Measurements from ENCODE around the gene ALDH3B1. TPM values are rescaled to one million over a fixed set of nuclear protein-coding genes. Genes with fewer than 3 reads are reported as not detected.

ALDH3B1 gene
- polyA plus RNA-seq, 3 donors: 79.8 to 89.1 (median 86.7) TPM

DNA sequence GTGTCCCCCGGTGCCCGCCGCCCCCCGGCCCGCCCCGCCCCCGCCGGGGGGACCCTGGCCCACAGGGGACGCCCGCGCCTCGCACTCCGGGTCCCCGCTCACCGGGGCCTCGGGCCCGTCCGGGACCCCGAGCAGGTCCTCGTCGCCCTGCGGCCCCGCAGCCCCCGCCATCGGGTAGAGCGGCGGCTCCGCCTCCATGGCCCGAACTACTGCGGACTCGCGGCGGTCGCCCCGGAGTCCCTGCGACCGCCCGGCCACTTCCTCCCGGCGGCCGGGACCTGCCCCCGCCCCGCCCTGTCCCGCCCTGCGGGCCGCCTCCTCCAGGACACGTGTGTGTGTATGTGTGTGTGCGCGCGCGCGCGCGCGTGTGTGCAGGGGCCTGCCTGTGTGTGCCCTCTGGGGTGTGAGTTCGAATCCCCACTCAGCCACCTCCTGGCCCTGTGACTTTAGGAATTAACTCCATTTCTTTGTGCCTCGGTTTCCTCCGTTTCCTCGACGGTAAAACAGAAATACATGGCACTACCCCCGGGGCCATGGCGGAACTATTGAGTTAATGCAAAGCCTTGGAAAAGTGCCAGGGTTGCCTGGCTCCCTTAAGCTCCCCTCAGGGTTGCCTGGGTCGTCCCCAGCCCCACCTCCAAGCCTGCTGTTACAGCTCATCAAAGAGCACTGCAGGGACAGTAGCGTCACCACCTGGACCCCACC is 6.1 kb upstream of the ALDH3B1 start, which contains the start of gene UNC93B1:
Gene UNC93B1 (minus strand): TSS at position 252 of the 705 bp plus-strand sequence. CDS start 54 bp downstream, at position 198.
- TF ChIP-seq, protein P1, sequence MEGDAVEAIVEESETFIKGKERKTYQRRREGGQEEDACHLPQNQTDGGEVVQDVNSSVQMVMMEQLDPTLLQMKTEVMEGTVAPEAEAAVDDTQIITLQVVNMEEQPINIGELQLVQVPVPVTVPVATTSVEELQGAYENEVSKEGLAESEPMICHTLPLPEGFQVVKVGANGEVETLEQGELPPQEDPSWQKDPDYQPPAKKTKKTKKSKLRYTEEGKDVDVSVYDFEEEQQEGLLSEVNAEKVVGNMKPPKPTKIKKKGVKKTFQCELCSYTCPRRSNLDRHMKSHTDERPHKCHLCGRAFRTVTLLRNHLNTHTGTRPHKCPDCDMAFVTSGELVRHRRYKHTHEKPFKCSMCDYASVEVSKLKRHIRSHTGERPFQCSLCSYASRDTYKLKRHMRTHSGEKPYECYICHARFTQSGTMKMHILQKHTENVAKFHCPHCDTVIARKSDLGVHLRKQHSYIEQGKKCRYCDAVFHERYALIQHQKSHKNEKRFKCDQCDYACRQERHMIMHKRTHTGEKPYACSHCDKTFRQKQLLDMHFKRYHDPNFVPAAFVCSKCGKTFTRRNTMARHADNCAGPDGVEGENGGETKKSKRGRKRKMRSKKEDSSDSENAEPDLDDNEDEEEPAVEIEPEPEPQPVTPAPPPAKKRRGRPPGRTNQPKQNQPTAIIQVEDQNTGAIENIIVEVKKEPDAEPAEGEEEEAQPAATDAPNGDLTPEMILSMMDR (IDR thresholded peaks at IDR 0.05): no peak
- 3% methylated on average over 46 of the region's 64 CpGs for WGBS (ENCODE audit: insufficient coverage)
- Histone ChIP-seq H3K4me2 (replicated peaks; ENCODE audit: extremely low read depth, low read length, poor library complexity, severe bottlenecking) (peak within 1 kb of the TSS; percentile 94), H2AFZ (ENCODE audit: insufficient read depth, low read depth, low read length, poor library complexity, severe bottlenecking) (peak within 1 kb of the TSS; percentile 50), H3K27ac (ENCODE audit: low read depth in 1 of 2, low read length in 2 of 2) (peak within 1 kb of the TSS; percentile 61 to 71), H4K20me1 (ENCODE audit: insufficient read depth, low read length) (peaks cover 59% of the 10 kb centered on the region), H3K4me3 (replicated peaks in 1 of 3; ENCODE audit: low read depth in 2 of 3, low read length in 3 of 3) (peak within 1 kb of the TSS; percentile 80 to 97 (median 90)), H3K4me1 (ENCODE audit: control insufficient read depth in 1 of 2, insufficient read depth in 2 of 2, low read length in 2 of 2) (peaks cover 51 to 74% of the 10 kb centered on the region in 2 donors), H3K27me3 (ENCODE audit: control insufficient read depth in 2 of 2, insufficient read depth in 2 of 2, low read length in 2 of 2) (no peaks in the 10 kb centered on the region), H3K79me2 (ENCODE audit: insufficient read depth, low read length) (peaks cover 64% of the 10 kb centered on the region), H3K9me3 (replicated peaks in 1 of 2; ENCODE audit: control insufficient read depth in 1 of 2, insufficient read depth in 1 of 2, low read length in 2 of 2) (no peaks in the 10 kb centered on the region), H3K36me3 (replicated peaks in 1 of 2; ENCODE audit: control insufficient read depth in 1 of 2, insufficient read depth in 2 of 2, low read length in 2 of 2) (peaks cover 16 to 25% of the 10 kb centered on the region in 2 donors), H3K9ac (ENCODE audit: insufficient read depth, low read length, poor library complexity, severe bottlenecking) (peak within 1 kb of the TSS; percentile 69)
- Mint-ChIP-seq H3K36me3 (peaks cover 14 to 27% of the 10 kb centered on the region in 2 donors), H3K27ac (peak within 1 kb of the TSS; percentile 73 to 93 (median 88)), H3K9me3 (no peaks in the 10 kb centered on the region), H3K27me3 (ENCODE audit: low read depth in 3 of 3) (peaks cover 0 to 1% (median 0%) of the 10 kb centered on the region in 3 donors), H3K4me3 (peak within 1 kb of the TSS; percentile 95 to 97), H3K4me1 (peaks cover 55% of the 10 kb centered on the region)
- peak; percentile 81 to 88 (median 86) for DNase-seq
- intact Hi-C loops (cut with micrococcal nuclease): loop anchor here (5.0 to 10.0 kb wide), 2 partner anchors 33 to 211 kb away; partner anchors contain the start of genes KMT5B (in 1 of the 2) and TCIRG1 (in 1 of the 2)

DNA sequence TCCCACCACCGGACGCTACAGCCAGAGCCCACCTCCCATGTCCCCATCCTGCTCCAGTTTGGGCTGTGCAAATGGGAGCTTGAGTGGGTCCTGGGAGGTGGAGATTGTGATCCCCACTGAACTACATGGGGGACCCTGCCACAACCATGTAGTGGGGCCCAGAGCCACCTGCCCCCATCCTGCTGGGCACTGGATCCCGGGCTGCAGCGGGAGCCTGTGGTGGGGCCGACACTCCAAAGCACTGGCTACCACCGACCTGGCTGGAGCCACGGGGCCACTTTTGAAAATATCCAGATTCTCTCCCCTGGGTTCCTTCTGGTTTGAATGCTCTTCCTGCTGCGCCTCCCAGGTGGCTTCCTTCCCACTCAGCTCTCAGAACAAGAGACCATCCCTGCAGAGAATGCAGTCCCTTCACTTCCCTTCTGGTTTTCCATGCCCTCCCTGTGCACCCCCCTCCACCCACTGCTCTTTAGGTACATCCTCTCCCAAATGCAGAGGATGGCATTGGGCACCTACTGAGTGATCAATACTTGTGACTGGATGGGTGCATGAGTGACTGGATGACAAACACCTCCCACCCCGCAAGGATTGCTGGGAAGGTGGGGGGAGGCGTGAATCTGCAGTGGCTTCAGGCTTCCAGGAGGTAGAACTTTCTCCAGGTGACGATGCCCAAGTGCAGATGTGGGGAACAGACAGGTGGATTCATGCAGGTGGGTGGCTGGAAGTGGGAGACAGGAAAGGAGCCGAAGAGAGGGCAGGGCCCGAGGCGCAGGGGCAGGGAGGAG is 5.4 kb upstream of the ALDH3B1 start:
- H3K27ac Mint-ChIP-seq: peak overlapping the region in 2 of 7 donors; percentile 65 to 88
- peaks cover 14 to 21% of the 10 kb centered on the region in 2 donors for H3K36me3 Mint-ChIP-seq
- Histone ChIP-seq H4K20me1 (ENCODE audit: insufficient read depth, low read length) (peaks cover 51% of the 10 kb centered on the region), H3K27ac (ENCODE audit: low read depth in 1 of 2, low read length in 2 of 2) (peak overlapping the region in 1 of 2 donors; percentile 71), H3K27me3 (ENCODE audit: control insufficient read depth in 2 of 2, insufficient read depth in 2 of 2, low read length in 2 of 2) (no peaks in the 10 kb centered on the region), H3K4me3 (replicated peaks in 1 of 3; ENCODE audit: low read depth in 2 of 3, low read length in 3 of 3) (peak overlapping the region in 1 of 3 experiments; percentile 97), H3K9me3 (replicated peaks in 1 of 2; ENCODE audit: control insufficient read depth in 1 of 2, insufficient read depth in 1 of 2, low read length in 2 of 2) (no peaks in the 10 kb centered on the region), H3K36me3 (replicated peaks in 1 of 2; ENCODE audit: control insufficient read depth in 1 of 2, insufficient read depth in 2 of 2, low read length in 2 of 2) (peaks cover 8 to 18% of the 10 kb centered on the region in 2 donors), H3K9ac (ENCODE audit: insufficient read depth, low read length, poor library complexity, severe bottlenecking) (no peak overlapping the region), H3K4me2 (replicated peaks; ENCODE audit: extremely low read depth, low read length, poor library complexity, severe bottlenecking) (peak overlapping the region; percentile 94), H2AFZ (ENCODE audit: insufficient read depth, low read depth, low read length, poor library complexity, severe bottlenecking) (no peak overlapping the region), H3K79me2 (ENCODE audit: insufficient read depth, low read length) (peaks cover 56% of the 10 kb centered on the region), H3K4me1 (ENCODE audit: control insufficient read depth in 1 of 2, insufficient read depth in 2 of 2, low read length in 2 of 2) (peaks cover 54 to 74% of the 10 kb centered on the region in 2 donors)
- 74% methylated on average over 8 of the region's 14 CpGs for WGBS (ENCODE audit: insufficient coverage)
- H3K9me3 Mint-ChIP-seq: no peaks in the 10 kb centered on the region
- peaks cover 0 to 1% (median 0%) of the 10 kb centered on the region in 3 donors for H3K27me3 Mint-ChIP-seq (ENCODE audit: low read depth in 3 of 3)
- intact Hi-C loops (cut with micrococcal nuclease): loop anchor here (5.0 to 10.0 kb wide), 3 partner anchors 33 to 210 kb away; partner anchors contain the start of genes KMT5B (in 1 of the 2) and TCIRG1 (in 1 of the 2)
- H3K4me1 Mint-ChIP-seq: peaks cover 60% of the 10 kb centered on the region
- no peak for DNase-seq
- peak overlapping the region; percentile 78 to 79 for H3K4me3 Mint-ChIP-seq
- TF ChIP-seq, protein P1 (IDR thresholded peaks at IDR 0.05): no peak

Measured in CD14-positive monocyte (primary cell).